WERI-Rb-1 (cell line): Measurements from ENCODE around the gene HIP1.
A peak's percentile ranks its signal among the peaks of the same experiment; 100 is the strongest.

Experiments
- DNase-seq: peaks from one replicate; pipeline ENCODE4 v3.0.0-alpha.2; 2020
- H3K27ac ChIP-seq: fragments of 250-450 bp; sonication (Bioruptor Pico); 2 replicates; pipeline ENCODE4 v1.5.1; 2020; ENCODE audit warnings: mild to moderate bottlenecking, moderate library complexity
- H3K27me3 ChIP-seq: fragments of 250-450 bp; sonication (Bioruptor Pico); 2 replicates; pipeline ENCODE4 v1.5.1; 2021; ENCODE audit warnings: mild to moderate bottlenecking, low read depth, moderate library complexity; ENCODE audit not compliant: insufficient read depth, severe bottlenecking
- H3K36me3 ChIP-seq: fragments of 250-450 bp; sonication (Bioruptor Pico); 2 replicates; pipeline ENCODE4 v1.5.1; 2020; ENCODE audit warnings: mild to moderate bottlenecking, moderate library complexity
- H3K4me3 ChIP-seq: 2 replicates; pipeline ENCODE4 v1.5.1; 2011; ENCODE audit warnings: low read depth, mild to moderate bottlenecking, control low read depth, low read length
- H3K9me3 ChIP-seq: fragments of 250-450 bp; sonication (Bioruptor Pico); 2 replicates; pipeline ENCODE4 v1.5.1; 2021; ENCODE audit warnings: mild to moderate bottlenecking, moderate library complexity; ENCODE audit not compliant: severe bottlenecking
- TF ChIP-seq, protein P1 (sequence below): IDR thresholded peaks from 2 replicates; pipeline ENCODE4 v1.5.1; 2011; ENCODE audit warnings: low read depth, mild to moderate bottlenecking, control low read depth, inconsistent platforms, low read length

The HIP1 gene

GRCh38 chr7:75652788-75653187 is 86.0 kb downstream of the HIP1 start:
- Histone ChIP-seq H3K4me3 (no peak overlapping the region), H3K36me3 (no peaks in the 10 kb centered on the region), H3K9me3 (no peaks in the 10 kb centered on the region), H3K27me3 (no peaks in the 10 kb centered on the region), H3K27ac (no peak overlapping the region)
- no peak for DNase-seq
- TF ChIP-seq, protein P1, sequence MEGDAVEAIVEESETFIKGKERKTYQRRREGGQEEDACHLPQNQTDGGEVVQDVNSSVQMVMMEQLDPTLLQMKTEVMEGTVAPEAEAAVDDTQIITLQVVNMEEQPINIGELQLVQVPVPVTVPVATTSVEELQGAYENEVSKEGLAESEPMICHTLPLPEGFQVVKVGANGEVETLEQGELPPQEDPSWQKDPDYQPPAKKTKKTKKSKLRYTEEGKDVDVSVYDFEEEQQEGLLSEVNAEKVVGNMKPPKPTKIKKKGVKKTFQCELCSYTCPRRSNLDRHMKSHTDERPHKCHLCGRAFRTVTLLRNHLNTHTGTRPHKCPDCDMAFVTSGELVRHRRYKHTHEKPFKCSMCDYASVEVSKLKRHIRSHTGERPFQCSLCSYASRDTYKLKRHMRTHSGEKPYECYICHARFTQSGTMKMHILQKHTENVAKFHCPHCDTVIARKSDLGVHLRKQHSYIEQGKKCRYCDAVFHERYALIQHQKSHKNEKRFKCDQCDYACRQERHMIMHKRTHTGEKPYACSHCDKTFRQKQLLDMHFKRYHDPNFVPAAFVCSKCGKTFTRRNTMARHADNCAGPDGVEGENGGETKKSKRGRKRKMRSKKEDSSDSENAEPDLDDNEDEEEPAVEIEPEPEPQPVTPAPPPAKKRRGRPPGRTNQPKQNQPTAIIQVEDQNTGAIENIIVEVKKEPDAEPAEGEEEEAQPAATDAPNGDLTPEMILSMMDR = no peak

GRCh38 chr7:75650681-75651080 is 88.1 kb downstream of the HIP1 start:
- Histone ChIP-seq H3K27me3 (no peaks in the 10 kb centered on the region), H3K36me3 (no peaks in the 10 kb centered on the region), H3K4me3 (no peak overlapping the region), H3K27ac (0 out of 2 replicates have a peak overlapping the region, but pooled peaks have one; percentile 24), H3K9me3 (no peaks in the 10 kb centered on the region)
- TF ChIP-seq, protein P1 = no peak
- peak; percentile 68 for DNase-seq

DNA sequence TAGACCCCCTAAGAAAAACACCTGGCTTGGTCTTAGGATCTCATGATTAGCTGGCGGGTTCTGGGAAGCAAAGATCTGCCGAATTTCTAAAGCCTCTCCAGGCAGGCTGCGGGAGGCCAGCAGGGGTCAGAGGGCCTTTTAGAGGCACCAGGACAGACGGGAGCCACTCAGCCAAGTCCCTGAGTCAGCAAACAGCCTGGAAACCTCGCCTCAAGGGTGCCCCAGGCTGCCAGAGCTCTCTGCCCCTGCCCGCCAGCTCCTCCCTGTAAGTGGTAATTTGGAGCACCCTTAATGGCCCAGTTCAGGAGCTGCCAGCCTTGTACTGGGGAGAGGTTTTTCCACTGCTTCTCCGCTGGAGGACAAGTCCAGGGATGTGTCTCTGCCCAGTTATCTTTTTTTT is 88.7 kb downstream of the HIP1 start:
- Histone ChIP-seq H3K4me3 (no peak overlapping the region), H3K36me3 (no peaks in the 10 kb centered on the region), H3K27ac (no peak overlapping the region), H3K27me3 (no peaks in the 10 kb centered on the region), H3K9me3 (no peaks in the 10 kb centered on the region)
- no peak for DNase-seq
- TF ChIP-seq, protein P1 = peak; percentile 10; the same call in 1 of the 2 replicates

GRCh38 chr7:75649462-75649861 is 89.3 kb downstream of the HIP1 start:
- TF ChIP-seq, protein P1 = no peak
- Histone ChIP-seq H3K27me3 (no peaks in the 10 kb centered on the region), H3K36me3 (no peaks in the 10 kb centered on the region), H3K4me3 (no peak overlapping the region), H3K27ac (no peak overlapping the region), H3K9me3 (no peaks in the 10 kb centered on the region)
- DNase-seq = no peak

- Histone ChIP-seq H3K9me3 (peaks cover 7% of the 10 kb centered on the region), H3K27me3 (no peaks in the 10 kb centered on the region), H3K4me3 (no peak overlapping the region), H3K36me3 (no peaks in the 10 kb centered on the region), H3K27ac (no peak overlapping the region)
- DNase-seq = no peak
- TF ChIP-seq, protein P1 = no peak
Measured at GRCh38 chr7:75647709-75648438, 90.9 kb downstream of the HIP1 start.

GRCh38 chr7:75646571-75647102 is 92.1 kb downstream of the HIP1 start:
- TF ChIP-seq, protein P1 = peak; percentile 24; the same call in 1 of the 2 replicates
- Histone ChIP-seq H3K27ac (no peak overlapping the region), H3K36me3 (no peaks in the 10 kb centered on the region), H3K27me3 (no peaks in the 10 kb centered on the region), H3K9me3 (peaks cover 9% of the 10 kb centered on the region), H3K4me3 (no peak overlapping the region)
- no peak for DNase-seq
